Uterus (tissue), 2 donors: Measurements from ENCODE around the gene MYOM3.

Source experiments
- POLR2A ChIP-seq, 2 donors: fragments of 450-650 bp; IDR thresholded peaks; one replicate each; pipeline ENCODE4 v1.6.1; 2016; ENCODE audit warnings: antibody characterized with exemption in 2 of 2, mild to moderate bottlenecking in 1 of 2, moderate library complexity in 1 of 2
- TF ChIP-seq, protein P1 (sequence below), 4 experiments: fragments of 200-600 bp in 2 of 4; fragments of 450-650 bp in 2 of 4; sonication (generic) in 2 of 4; IDR thresholded peaks; one replicate each; pipeline ENCODE4 v1.5.1; 2016 to 2019; ENCODE audit warnings: antibody characterized with exemption in 4 of 4, mild to moderate bottlenecking in 2 of 4, moderate library complexity in 1 of 4

DNA sequence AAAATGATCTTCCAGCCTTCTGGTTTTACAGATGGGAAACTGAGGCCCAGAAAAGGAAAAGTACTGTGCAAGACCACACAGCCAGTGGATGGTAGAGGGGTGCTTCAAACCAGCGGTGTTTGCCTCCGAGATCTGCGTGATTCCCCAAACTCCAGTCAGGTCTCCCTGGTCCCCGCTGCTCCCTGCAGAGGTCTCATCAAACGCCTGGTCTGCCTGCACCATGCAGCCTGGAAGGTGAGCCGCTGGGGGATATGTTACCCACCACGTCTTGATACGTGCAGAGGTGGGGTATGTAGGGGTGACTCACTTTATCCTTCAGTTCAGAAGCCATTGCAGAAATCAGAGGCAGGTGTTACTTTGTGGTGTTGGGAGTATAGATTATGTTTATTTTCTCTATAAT lies 56.3 kb downstream of the MYOM3 start:
- TF ChIP-seq POLR2A (IDR thresholded peaks at IDR 0.05): no peak
- TF ChIP-seq, protein P1, sequence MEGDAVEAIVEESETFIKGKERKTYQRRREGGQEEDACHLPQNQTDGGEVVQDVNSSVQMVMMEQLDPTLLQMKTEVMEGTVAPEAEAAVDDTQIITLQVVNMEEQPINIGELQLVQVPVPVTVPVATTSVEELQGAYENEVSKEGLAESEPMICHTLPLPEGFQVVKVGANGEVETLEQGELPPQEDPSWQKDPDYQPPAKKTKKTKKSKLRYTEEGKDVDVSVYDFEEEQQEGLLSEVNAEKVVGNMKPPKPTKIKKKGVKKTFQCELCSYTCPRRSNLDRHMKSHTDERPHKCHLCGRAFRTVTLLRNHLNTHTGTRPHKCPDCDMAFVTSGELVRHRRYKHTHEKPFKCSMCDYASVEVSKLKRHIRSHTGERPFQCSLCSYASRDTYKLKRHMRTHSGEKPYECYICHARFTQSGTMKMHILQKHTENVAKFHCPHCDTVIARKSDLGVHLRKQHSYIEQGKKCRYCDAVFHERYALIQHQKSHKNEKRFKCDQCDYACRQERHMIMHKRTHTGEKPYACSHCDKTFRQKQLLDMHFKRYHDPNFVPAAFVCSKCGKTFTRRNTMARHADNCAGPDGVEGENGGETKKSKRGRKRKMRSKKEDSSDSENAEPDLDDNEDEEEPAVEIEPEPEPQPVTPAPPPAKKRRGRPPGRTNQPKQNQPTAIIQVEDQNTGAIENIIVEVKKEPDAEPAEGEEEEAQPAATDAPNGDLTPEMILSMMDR (IDR thresholded peaks at IDR 0.05): no peak
